CD14-positive monocyte (primary cell): ENCODE measurements around the gene HCCS. TPM values are rescaled to one million over a fixed set of nuclear protein-coding genes. Genes with fewer than 3 reads are reported as not detected.

ENCODE experiments used
- DNase-seq, 3 donors: peaks; one replicate each; pipeline ENCODE4 v3.0.0-alpha.2; 2011 to 2022
- H2AFZ ChIP-seq: 2 replicates; pipeline ENCODE4 v1.6.0; 2012; ENCODE audit warnings: mild to moderate bottlenecking, low read depth, low read length, inconsistent platforms; ENCODE audit not compliant: insufficient read depth, poor library complexity, severe bottlenecking
- H3K27ac ChIP-seq, 2 donors: 1 replicate in 1 of 2; 2 replicates in 1 of 2; pipeline ENCODE4 v1.5.1; 2012 to 2013; ENCODE audit warnings: low read length in 2 of 2, control low read depth in 1 of 2, inconsistent platforms in 1 of 2, low read depth in 1 of 2, mild to moderate bottlenecking in 1 of 2
- H3K27me3 ChIP-seq, 2 donors: one replicate each; pipeline versions ENCODE4 v1.6.0 to v1.6.1; 2011 to 2013; ENCODE audit warnings: low read length in 2 of 2; ENCODE audit not compliant: control insufficient read depth in 2 of 2, insufficient read depth in 2 of 2
- H3K36me3 ChIP-seq, 2 donors: replicated peaks in 1 of 2; 1 replicate in 1 of 2; 2 replicates in 1 of 2; pipeline versions ENCODE4 v1.5.1 to v1.6.1; 2012 to 2013; ENCODE audit warnings: low read length in 2 of 2, control low read depth in 1 of 2, inconsistent platforms in 1 of 2, mild to moderate bottlenecking in 1 of 2; ENCODE audit not compliant: insufficient read depth in 2 of 2, control insufficient read depth in 1 of 2
- H3K4me1 ChIP-seq, 2 donors: 1 replicate in 1 of 2; 2 replicates in 1 of 2; pipeline versions ENCODE4 v1.5.1 to v1.6.1; 2012 to 2013; ENCODE audit warnings: low read length in 2 of 2, control low read depth in 1 of 2, inconsistent platforms in 1 of 2, mild to moderate bottlenecking in 1 of 2, moderate library complexity in 1 of 2; ENCODE audit not compliant: insufficient read depth in 2 of 2, control insufficient read depth in 1 of 2
- H3K4me2 ChIP-seq: replicated peaks from 2 replicates; pipeline ENCODE3; 2012; ENCODE audit warnings: low read length, moderate library complexity, mild to moderate bottlenecking; ENCODE audit not compliant: poor library complexity, severe bottlenecking; ENCODE audit errors: extremely low read depth
- H3K4me3 ChIP-seq, 3 experiments: fragments of 200-600 bp in 1 of 3; sonication (generic) in 1 of 3; replicated peaks in 1 of 3; 1 replicate in 2 of 3; 2 replicates in 1 of 3; pipeline ENCODE4 v1.5.1; 2011 to 2013; ENCODE audit warnings: low read length in 3 of 3, mild to moderate bottlenecking in 3 of 3, control low read depth in 2 of 3, low read depth in 2 of 3, inconsistent platforms in 1 of 3, moderate library complexity in 1 of 3
- H3K79me2 ChIP-seq: 2 replicates; pipeline ENCODE4 v1.6.0; 2012; ENCODE audit warnings: mild to moderate bottlenecking, control low read depth, inconsistent platforms, low read length, moderate library complexity; ENCODE audit not compliant: insufficient read depth
- H3K9ac ChIP-seq: 2 replicates; pipeline ENCODE4 v1.6.0; 2017; ENCODE audit warnings: low read length, mild to moderate bottlenecking; ENCODE audit not compliant: insufficient read depth, poor library complexity, severe bottlenecking
- H3K9me3 ChIP-seq, 2 donors: replicated peaks in 1 of 2; 1 replicate in 1 of 2; 2 replicates in 1 of 2; pipeline versions ENCODE4 v1.5.1 to v1.6.1; 2012 to 2013; ENCODE audit warnings: low read length in 2 of 2, control low read depth in 1 of 2; ENCODE audit not compliant: control insufficient read depth in 1 of 2, insufficient read depth in 1 of 2
- H4K20me1 ChIP-seq: 2 replicates; pipeline ENCODE4 v1.6.0; 2012; ENCODE audit warnings: mild to moderate bottlenecking, low read length, control low read depth, moderate library complexity; ENCODE audit not compliant: insufficient read depth
- H3K27ac Mint-ChIP-seq, 7 donors: one replicate each; pipeline ENCODE4 v1.8.0; 2020; ENCODE audit warnings: mild to moderate bottlenecking in 7 of 7, mixed read lengths in 7 of 7, moderate library complexity in 6 of 7, inconsistent platforms in 2 of 7
- H3K27me3 Mint-ChIP-seq, 3 donors: one replicate each; pipeline ENCODE4 v1.8.0; 2021 to 2022; ENCODE audit warnings: low read depth in 3 of 3, mild to moderate bottlenecking in 3 of 3, mixed read lengths in 3 of 3, moderate library complexity in 3 of 3, inconsistent platforms in 1 of 3
- H3K36me3 Mint-ChIP-seq, 2 donors: one replicate each; pipeline ENCODE4 v1.8.0; 2020; ENCODE audit warnings: mixed read lengths in 2 of 2, inconsistent platforms in 1 of 2, mild to moderate bottlenecking in 1 of 2
- H3K4me1 Mint-ChIP-seq: one replicate; pipeline ENCODE4 v1.8.0; 2020; ENCODE audit warnings: mild to moderate bottlenecking, mixed read lengths
- H3K4me3 Mint-ChIP-seq, 2 donors: one replicate each; pipeline ENCODE4 v1.8.0; 2020; ENCODE audit warnings: mild to moderate bottlenecking in 2 of 2, mixed read lengths in 2 of 2, moderate library complexity in 1 of 2
- H3K9me3 Mint-ChIP-seq, 7 donors: one replicate each; pipeline ENCODE4 v1.8.0; 2020 to 2022; ENCODE audit warnings: mixed read lengths in 7 of 7, mild to moderate bottlenecking in 6 of 7, moderate library complexity in 6 of 7, inconsistent platforms in 2 of 7
- CTCF ChIP-seq: fragments of 200-600 bp; IDR thresholded peaks from one replicate; pipeline ENCODE4 v1.8.0; 2022; ENCODE audit warnings: antibody characterized with exemption, mild to moderate bottlenecking
- WGBS: methylation state at CpG from one replicate; pipeline ENCODE4 v1.1.5; 2013; ENCODE audit warnings: missing lambda C conversion rate; ENCODE audit not compliant: insufficient coverage; 5-methylcytosine and 5-hydroxymethylcytosine counted together
- intact Hi-C, 2 donors: fragments of 100-400 bp; cut with micrococcal nuclease; formaldehyde crosslinking; loops; one replicate each; pipeline versions ENCODE4 v1.15.0 to v1.15.1; 2023
- polyA plus RNA-seq, 3 donors: library from polyadenylated mRNA; depleted of rRNA in 1 of 3; unstranded in 2 of 3; stranded (reverse) in 1 of 3; fragments of 300-500 nt in 2 of 3; fragments of >200 nt in 1 of 3; fragmentation: Illumina TruSeq in 2 of 3; gene quantifications; 1 replicate in 2 of 3; 2 replicates in 1 of 3; pipeline ENCODE4 v1.2.3, GENCODE V29; 2012 to 2021

Gene HCCS
- polyA plus RNA-seq, 3 donors, result 15.2 to 52.2 (median 38.9) TPM

- intact Hi-C loops, result no loop called here
- DNase-seq, result no peak
- Mint-ChIP-seq H3K36me3 (no peaks in the 10 kb centered on the region), H3K4me3 (no peak overlapping the region), H3K9me3 (peaks cover 0 to 5% (median 0%) of the 10 kb centered on the region in 7 donors), H3K27me3 (peaks cover 0 to 2% (median 0%) of the 10 kb centered on the region in 3 donors), H3K27ac (no peak overlapping the region), H3K4me1 (no peaks in the 10 kb centered on the region)
- Histone ChIP-seq H3K9me3 (no peaks in the 10 kb centered on the region), H3K27me3 (no peaks in the 10 kb centered on the region), H3K4me3 (no peak overlapping the region), H3K4me2 (no peak overlapping the region), H2AFZ (no peak overlapping the region), H4K20me1 (no peaks in the 10 kb centered on the region), H3K4me1 (no peaks in the 10 kb centered on the region), H3K36me3 (no peaks in the 10 kb centered on the region), H3K9ac (no peak overlapping the region), H3K79me2 (no peaks in the 10 kb centered on the region), H3K27ac (no peak overlapping the region)
- no CpG with 5 or more reads among the region's 1 CpG for WGBS
- TF ChIP-seq CTCF, result no peak
Observed at GRCh38 chrX:11073381-11073780, 37.8 kb upstream of the HCCS start.

GRCh38 chrX:11080741-11081305 is 30.3 kb upstream of the HCCS start:
- H3K4me2 ChIP-seq, result no peak overlapping the region
- intact Hi-C loops, result loop anchor here in 1 of 2 donors (2.0 kb wide), 1 partner anchor 28 kb away; no protein-coding TSS in a partner anchor
- H3K9me3 ChIP-seq, result peaks cover 0 to 4% of the 10 kb centered on the region in 2 donors
- H3K4me3 ChIP-seq, result no peak overlapping the region
- no peak overlapping the region for H2AFZ ChIP-seq
- no peak overlapping the region for H3K27ac Mint-ChIP-seq
- H3K9ac ChIP-seq, result no peak overlapping the region
- no peak for DNase-seq
- no peaks in the 10 kb centered on the region for H3K36me3 ChIP-seq
- H3K27me3 Mint-ChIP-seq, result peaks cover 0 to 2% (median 0%) of the 10 kb centered on the region in 3 donors
- no peak overlapping the region for H3K27ac ChIP-seq
- H3K9me3 Mint-ChIP-seq, result peaks cover 0 to 5% (median 3%) of the 10 kb centered on the region in 7 donors
- no peak overlapping the region for H3K4me3 Mint-ChIP-seq
- no peaks in the 10 kb centered on the region for H3K79me2 ChIP-seq
- no peaks in the 10 kb centered on the region for H3K4me1 Mint-ChIP-seq
- no peaks in the 10 kb centered on the region for H3K27me3 ChIP-seq
- no CpG with 5 or more reads among the region's 4 CpGs for WGBS
- no peaks in the 10 kb centered on the region for H3K36me3 Mint-ChIP-seq
- no peaks in the 10 kb centered on the region for H3K4me1 ChIP-seq
- no peak for TF ChIP-seq CTCF
- no peaks in the 10 kb centered on the region for H4K20me1 ChIP-seq
